GM18499 (cell line): ENCODE results near the gene TBCD.

Source experiments
- ATAC-seq: cut with Tn5 transposase; IDR thresholded peaks from one replicate; pipeline ENCODE4 v1.9.1; 2021; ENCODE audit warnings: moderate number of reproducible peaks; ENCODE audit not compliant: insufficient read depth, unreplicated experiment

The TBCD gene

GRCh38 chr17:82805823-82806222 is 54.0 kb downstream of the TBCD start:
- ATAC-seq = no peak

DNA sequence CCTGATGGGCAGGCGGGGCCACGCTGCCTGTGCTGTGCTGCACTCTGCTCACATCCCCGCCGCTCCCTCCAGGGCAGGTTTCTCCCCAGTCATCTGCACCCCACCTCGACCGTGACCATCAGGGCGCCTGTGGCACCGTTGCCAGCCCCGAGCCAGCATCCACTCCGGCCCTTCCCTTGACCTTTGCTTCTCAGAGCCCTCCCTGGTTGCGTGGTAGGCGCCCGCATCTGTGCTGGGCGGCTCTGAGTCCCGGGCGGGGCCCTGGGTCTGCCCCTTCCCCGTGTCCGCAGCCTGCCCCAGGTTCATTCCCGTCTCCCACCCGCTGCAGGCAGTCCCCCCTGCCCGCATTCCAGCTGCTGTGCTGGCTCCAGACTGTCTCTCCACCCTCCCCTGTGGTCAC is 54.8 kb downstream of the TBCD start:
- no peak for ATAC-seq

GRCh38 chr17:82807101-82807500 is 55.2 kb downstream of the TBCD start:
- ATAC-seq = no peak

DNA sequence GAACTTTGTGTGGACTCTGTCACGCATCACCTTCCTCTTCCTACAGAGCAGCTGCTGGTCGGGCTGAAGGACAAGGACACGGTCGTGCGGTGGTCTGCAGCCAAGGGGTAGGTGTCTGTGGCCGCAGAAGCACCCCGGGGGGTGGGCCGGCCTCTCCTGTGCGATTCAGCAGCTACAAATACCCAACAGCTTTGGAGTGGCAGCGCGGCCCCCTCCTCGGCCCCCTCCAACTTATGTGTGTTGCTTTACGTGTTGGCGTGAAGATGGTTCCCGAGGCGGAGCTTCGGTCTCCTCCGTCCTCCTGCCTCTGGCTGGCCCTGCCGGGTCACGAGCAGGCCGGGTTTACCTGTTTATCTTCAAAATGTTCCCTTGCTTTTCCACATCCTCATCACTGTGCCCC is 55.7 kb downstream of the TBCD start:
- ATAC-seq = no peak

DNA sequence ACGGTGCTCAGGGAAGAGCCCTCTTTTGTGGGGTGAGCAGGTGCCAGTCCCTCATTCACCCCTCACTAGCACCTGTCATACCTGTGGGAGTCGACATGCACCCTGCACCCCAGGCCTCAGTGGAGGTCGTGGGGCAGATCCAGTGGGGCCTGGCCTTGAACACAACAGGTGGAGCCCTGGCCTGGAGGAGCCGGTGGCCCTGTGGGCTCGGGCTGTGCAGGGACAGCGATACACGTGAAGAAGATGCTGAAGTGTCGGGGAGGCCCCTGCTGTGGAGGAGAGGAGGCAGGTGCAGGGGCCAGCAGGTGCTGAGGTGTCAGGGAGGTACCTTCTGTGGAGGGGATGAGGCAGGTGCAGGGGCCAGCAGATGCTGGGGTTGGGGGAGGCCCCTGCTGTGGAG is 56.1 kb downstream of the TBCD start:
- no peak for ATAC-seq

GRCh38 chr17:82808921-82809905 is 57.3 kb downstream of the TBCD start:
- ATAC-seq = no peak

- no peak for ATAC-seq
Observed at GRCh38 chr17:82810644-82811430, 59.0 kb downstream of the TBCD start.

DNA sequence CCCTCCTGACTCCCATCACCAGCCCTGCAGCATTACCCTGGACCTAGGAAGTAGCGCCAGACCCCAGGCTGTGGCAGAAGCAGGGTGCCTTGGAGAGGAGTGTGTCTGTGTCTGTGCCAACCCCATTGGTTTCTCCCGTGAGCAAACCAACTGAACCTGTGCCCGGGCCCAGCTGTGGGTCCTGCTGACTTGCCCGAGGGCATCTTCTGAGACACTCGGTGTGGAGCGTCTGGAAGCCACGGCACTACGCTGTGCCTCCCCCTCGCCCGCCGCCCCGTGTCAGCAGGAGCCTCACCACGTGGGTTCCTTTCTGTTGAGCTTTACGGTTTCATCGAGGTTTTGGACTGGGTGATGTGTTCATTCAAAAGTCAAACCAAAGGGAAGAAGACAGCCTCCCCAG is 60.2 kb downstream of the TBCD start:
- no peak for ATAC-seq

DNA sequence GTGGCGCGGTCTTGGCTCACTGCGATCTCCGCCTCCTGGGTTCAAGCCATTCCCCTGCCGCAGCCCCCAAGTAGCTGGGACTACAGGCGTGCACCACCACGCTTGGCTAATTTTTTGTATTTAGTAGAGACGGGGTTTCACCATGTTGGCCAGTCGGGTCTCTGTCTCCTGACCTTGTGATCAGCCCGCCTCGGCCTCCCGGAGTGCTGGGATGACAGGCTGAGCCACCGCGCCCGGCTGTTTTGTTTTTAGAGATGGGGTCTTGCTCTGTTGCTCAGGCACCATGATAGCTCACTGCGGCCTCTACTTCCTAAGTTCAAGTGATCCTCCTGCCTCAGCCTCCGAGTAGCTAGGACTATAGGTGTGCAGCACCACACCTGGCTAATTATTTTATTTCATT is 60.7 kb downstream of the TBCD start:
- ATAC-seq = no peak

- no peak for ATAC-seq
Observed at GRCh38 chr17:82813299-82814051, 61.6 kb downstream of the TBCD start.

- no peak for ATAC-seq
Observed at GRCh38 chr17:82814834-82815233, 63.0 kb downstream of the TBCD start.

DNA sequence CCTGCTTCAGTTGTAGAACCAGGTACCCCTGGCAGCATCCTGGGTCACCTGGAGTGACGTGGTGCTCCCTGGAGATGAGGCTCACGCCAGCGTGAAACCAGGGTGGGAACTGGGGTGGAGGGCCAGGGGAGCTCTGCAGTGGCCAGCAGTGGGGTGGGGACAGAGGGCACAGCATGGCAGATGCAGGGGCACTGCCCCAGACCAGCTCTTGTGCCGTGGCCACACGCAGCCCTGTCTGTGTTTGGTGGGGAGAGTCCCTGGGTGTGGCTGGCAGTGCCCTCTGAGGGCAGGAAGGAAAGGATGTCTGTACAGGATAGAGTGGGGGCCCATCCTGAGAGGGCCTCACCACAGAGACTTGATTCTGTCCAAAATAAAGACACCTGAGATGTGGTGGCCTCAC is 63.5 kb downstream of the TBCD start:
- ATAC-seq = no peak

GRCh38 chr17:82815790-82816305 is 64.0 kb downstream of the TBCD start:
- ATAC-seq = no peak

DNA sequence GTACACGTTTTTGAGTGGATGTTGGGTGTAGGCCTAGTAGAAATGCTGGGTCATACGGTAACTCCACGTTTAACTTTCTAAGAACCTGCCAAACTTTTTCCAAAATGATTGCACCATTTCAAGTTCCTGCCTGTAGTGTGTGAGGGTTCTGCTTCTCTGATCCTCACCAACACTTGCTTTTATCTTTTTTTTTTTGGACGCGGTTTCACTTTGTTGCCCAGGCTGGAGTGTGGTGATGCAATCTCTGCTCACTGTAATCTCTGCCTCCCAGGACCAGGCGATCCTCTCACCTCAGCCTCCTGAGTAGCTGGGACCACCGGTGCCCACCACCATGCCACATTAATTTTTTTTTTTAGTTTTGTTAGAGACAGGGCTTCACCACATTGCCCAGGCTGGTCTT is 64.5 kb downstream of the TBCD start:
- ATAC-seq = no peak

DNA sequence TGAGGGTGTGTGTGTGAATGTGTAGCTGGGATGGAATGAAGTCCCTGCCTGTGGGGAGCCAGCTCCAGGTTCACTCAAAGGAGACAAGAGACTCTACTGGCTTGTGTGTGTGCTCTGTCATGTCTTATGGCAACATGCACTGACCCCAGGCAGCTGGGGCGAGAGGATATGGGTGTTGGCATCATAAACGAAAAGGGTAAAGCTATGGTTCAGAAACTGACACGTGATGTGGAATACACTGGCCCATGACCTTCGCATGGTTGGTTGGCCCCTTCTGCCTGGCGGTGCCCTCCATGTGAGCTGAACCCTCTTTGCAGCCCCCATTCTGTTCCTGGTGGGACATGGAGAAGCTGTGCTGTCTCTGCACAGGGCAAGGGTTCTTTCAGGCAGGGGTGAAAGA is 66.1 kb downstream of the TBCD start:
- no peak for ATAC-seq

GRCh38 chr17:82820278-82821251 is 68.7 kb downstream of the TBCD start:
- no peak for ATAC-seq

GRCh38 chr17:82821554-82821953 is 69.7 kb downstream of the TBCD start:
- no peak for ATAC-seq

DNA sequence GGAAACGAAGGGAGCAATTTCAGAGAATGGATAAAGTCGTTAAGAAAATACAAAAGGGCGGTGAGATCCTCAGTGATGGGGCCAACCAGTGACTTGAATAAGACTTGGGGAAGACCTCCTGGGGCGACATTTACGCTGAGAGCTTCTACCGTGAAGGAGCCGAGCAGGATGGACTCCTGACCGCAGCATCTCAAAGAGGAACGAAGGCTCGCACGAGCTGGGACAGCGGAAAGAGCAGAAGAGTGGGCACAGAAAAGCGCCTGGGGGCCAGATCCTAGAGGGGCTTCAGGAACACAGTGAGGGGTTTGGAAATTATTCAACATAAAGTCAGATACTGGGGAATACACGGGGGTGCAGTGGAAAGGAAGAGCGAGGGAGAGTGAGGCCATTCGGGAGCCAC is 70.4 kb downstream of the TBCD start:
- no peak for ATAC-seq

DNA sequence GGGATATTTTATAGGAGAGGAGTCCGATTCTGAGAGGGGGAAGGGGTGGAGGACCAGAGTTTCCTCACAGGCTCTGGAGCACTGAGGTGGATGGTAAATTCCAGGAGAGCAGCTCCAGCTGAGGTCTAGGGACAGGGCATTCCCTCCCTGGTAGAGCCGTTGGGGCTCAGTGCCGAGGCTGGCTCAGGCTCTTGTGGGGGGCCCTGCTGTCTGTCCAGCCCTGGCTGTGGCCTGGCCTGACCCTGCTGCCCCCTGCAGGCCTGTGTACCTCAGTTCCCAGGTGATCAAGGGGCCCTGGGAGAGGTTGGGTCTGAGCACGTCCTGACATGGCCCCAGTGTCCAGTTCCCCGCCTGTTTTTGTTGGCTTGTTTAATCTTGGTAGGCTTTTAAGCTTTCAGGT is 71.1 kb downstream of the TBCD start:
- ATAC-seq = no peak
